Activated CD8-positive, alpha-beta memory T cell treated with anti-CD3 and anti-CD28 coated beads, Interleukin-2, amount 50 U/mL, for 1 hour (primary cell): ENCODE results near the gene CTNNBL1.

Source experiments
- DNase-seq: peaks from one replicate; pipeline ENCODE4 v3.0.0-alpha.2; 2020; ENCODE audit errors: extremely low read depth

Gene CTNNBL1

GRCh38 chr20:37918035-37918434, 224.2 kb downstream of the CTNNBL1 start:
- DNase-seq: no peak

GRCh38 chr20:37919389-37920040, 225.7 kb downstream of the CTNNBL1 start:
- DNase-seq: no peak

GRCh38 chr20:37920270-37920669, 226.4 kb downstream of the CTNNBL1 start:
- DNase-seq: no peak

- DNase-seq: no peak
These were observed 227.0 kb downstream of the CTNNBL1 start for GRCh38 chr20:37920679-37921322.

GRCh38 chr20:37921341-37921929, 227.6 kb downstream of the CTNNBL1 start:
- DNase-seq: no peak
